NCI-H1436 (cell line): Measurements from ENCODE around the gene CTSW.

ENCODE experiments used
- DNase-seq: peaks from one replicate; lab custom pipeline; 2025; lab: John Stamatoyannopoulos, UW

CTSW gene

DNA sequence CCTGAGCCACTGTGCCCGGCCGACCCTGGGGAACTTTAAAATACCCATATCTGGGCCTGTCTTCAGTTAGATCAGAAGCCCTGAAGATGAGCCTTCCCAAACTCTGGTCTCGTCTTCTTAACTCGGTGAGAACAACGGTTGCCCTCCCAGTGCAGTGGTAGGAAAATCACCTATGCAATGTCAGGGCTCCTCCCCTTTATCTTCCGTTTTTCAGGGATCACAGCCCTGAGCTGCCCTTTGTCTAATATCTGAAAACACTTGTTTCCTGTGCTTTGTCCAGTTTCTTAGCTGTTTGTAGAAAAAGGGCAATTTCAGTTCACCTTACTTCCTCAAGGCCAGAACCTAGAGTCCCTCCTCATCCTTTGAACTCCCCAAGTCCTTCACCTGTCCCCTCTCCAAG lies 49.0 kb downstream of the CTSW start:
- no peak for DNase-seq

DNA sequence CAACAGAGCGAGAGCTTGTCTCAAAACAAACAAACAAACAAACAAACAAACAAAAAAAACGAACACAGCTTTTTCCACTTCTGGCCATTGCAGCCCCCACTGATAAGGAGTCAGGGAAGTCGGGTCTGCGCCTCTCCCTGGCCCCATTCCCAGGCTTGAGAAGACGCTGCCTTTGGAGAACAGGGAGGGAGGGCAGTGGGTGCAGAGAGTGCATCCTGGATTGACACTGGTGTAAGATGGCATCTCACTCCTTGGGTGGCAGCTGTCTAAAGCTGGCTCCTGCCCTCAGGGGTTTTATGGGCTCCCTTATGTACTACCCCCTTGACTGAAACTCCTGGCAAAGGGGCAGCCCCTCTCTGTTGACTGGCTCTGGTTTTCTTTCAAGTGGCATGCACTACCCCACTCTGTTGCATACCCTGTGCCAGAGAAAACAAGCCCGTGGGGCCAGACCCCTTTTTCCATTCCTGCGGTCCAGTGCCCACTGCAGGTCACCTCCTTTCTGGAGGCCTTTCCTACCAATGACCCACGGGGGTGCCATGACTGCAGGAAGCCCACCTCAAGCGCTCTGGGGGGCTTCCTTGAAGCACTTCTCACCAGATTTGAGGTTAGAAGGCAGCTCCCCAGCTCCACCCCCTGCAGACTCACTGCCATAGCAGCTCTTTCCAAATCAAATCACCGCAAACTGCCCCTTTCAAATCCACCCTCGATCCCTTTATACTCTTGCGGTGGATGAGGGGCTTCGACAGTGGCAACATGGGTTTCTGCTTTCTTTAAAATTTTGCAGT lies 52.3 kb downstream of the CTSW start:
- DNase-seq: no peak

DNA sequence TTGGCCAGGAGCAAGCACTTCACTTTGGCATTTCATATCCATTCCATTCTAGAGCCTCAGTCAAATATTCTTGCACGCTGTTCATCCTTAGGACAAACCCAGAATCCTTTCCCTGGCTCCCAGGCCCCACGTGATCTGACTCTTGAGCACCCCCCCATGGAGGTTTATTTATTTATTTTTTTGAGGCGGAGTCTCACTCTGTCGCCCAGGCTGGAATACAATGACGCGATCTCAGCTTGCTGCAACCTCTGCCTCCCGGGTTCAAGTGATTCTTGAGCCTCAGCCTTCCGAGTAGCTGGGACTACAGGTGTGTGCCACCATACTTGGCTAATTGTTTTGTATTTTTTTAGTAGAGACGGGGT lies 52.9 kb downstream of the CTSW start:
- DNase-seq: no peak
